ENCODE data around the gene PLCB4. TPM values are rescaled to one million over a fixed set of nuclear protein-coding genes. Genes with fewer than 3 reads are reported as not detected.

The PLCB4 gene
- total RNA-seq, 4 donors from 2014 or later: 2.3 to 3.9 (median 3.3) TPM

GRCh38 chr20:9228774-9229450, 160.0 kb downstream of the PLCB4 start:
- DNase-seq: no peak
- Histone ChIP-seq H3K9me3 (no peaks in the 10 kb centered on the region), H3K27me3 (no peaks in the 10 kb centered on the region), H3K36me3 (no peaks in the 10 kb centered on the region), H3K4me3 (no peak overlapping the region), H3K4me1 (peaks cover 13 to 22% of the 10 kb centered on the region in 2 donors), H3K27ac (no peak overlapping the region)
- in situ Hi-C loops (cut with MboI; ENCODE audit: low sequenced_read_pairs in 4 of 4) (no loop called here), intact Hi-C loops (cut with DNase I; ENCODE audit: low total_unique reads) (loop anchor here (10.0 kb wide), 1 partner anchor 116 kb away; no protein-coding TSS in a partner anchor)
- TF ChIP-seq POLR2A (IDR thresholded peaks at IDR 0.05) (no peak), CTCF (IDR thresholded peaks at IDR 0.05 in 4 of 5, conservative IDR thresholded peaks at IDR 0.05 in 1 of 5) (no peak)
- no peak for ATAC-seq

DNA sequence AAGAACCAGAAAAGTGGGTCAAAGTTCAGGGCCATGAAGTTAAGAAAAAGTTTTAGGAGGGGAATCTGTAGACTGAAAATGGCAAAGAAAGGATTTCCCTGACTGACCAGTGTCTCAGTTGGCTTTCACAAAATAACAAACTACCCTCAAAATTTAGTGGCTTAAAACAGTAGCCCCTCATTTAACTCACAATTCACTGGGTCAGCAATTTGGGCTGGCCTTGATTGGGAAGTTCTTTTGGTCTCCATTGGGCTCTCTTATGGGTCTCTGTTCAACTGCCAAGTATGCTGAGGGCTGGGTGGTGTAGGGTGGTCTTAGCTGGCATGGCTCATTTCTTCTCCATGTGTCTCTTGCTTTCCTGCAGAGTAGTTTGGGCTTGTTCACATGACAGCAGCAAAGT, 161.5 kb downstream of the PLCB4 start:
- H3K9me3 ChIP-seq: no peaks in the 10 kb centered on the region
- in situ Hi-C loops (cut with MboI; ENCODE audit: low sequenced_read_pairs in 4 of 4): no loop called here
- DNase-seq (no peak), ATAC-seq (no peak)
- no peak overlapping the region for H3K27ac ChIP-seq
- no peaks in the 10 kb centered on the region for H3K36me3 ChIP-seq
- no peak overlapping the region for H3K4me3 ChIP-seq
- H3K27me3 ChIP-seq: no peaks in the 10 kb centered on the region
- peaks cover 10 to 19% of the 10 kb centered on the region in 2 donors for H3K4me1 ChIP-seq
- TF ChIP-seq CTCF (IDR thresholded peaks at IDR 0.05 in 4 of 5, conservative IDR thresholded peaks at IDR 0.05 in 1 of 5) (no peak), POLR2A (IDR thresholded peaks at IDR 0.05) (no peak)
- intact Hi-C loops (cut with DNase I; ENCODE audit: low total_unique reads): no loop called here

DNA sequence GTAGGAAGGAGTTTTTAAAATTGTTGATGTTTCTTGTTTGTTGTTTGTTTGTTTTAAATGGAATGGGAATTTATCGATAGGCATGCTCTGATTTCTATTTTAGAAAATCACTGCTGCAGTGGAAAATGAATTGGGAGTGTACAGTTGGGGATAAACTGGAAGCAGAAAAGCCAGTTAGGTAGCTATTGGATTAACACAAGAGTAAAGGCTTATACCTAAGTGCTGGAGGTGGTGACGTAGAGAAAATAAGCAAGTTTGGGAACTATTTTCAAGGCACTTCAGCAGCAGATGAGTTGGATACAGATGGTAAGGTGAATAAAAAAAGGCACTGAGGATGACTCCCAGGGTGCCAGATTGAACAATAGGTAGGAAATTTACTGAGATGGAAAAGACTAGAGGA, 164.9 kb downstream of the PLCB4 start:
- in situ Hi-C loops (cut with MboI; ENCODE audit: low sequenced_read_pairs in 4 of 4): no loop called here
- H3K9me3 ChIP-seq: no peaks in the 10 kb centered on the region
- H3K27ac ChIP-seq: no peak overlapping the region
- no peaks in the 10 kb centered on the region for H3K36me3 ChIP-seq
- no peak for TF ChIP-seq CTCF (IDR thresholded peaks at IDR 0.05 in 4 of 5, conservative IDR thresholded peaks at IDR 0.05 in 1 of 5)
- no peak for TF ChIP-seq POLR2A (IDR thresholded peaks at IDR 0.05)
- ATAC-seq: no peak
- intact Hi-C loops (cut with DNase I; ENCODE audit: low total_unique reads): no loop called here
- no peaks in the 10 kb centered on the region for H3K27me3 ChIP-seq
- peaks cover 0 to 2% of the 10 kb centered on the region in 2 donors for H3K4me1 ChIP-seq
- DNase-seq: no peak
- H3K4me3 ChIP-seq: no peak overlapping the region

GRCh38 chr20:9235518-9235917, 166.6 kb downstream of the PLCB4 start:
- TF ChIP-seq CTCF (IDR thresholded peaks at IDR 0.05 in 4 of 5, conservative IDR thresholded peaks at IDR 0.05 in 1 of 5) (no peak), POLR2A (IDR thresholded peaks at IDR 0.05) (no peak)
- in situ Hi-C loops (cut with MboI; ENCODE audit: low sequenced_read_pairs in 4 of 4): no loop called here
- intact Hi-C loops (cut with DNase I; ENCODE audit: low total_unique reads): no loop called here
- H3K4me3 ChIP-seq: no peak overlapping the region
- no peaks in the 10 kb centered on the region for H3K4me1 ChIP-seq
- no peaks in the 10 kb centered on the region for H3K27me3 ChIP-seq
- H3K9me3 ChIP-seq: no peaks in the 10 kb centered on the region
- DNase-seq (no peak), ATAC-seq (no peak)
- no peak overlapping the region for H3K27ac ChIP-seq
- no peaks in the 10 kb centered on the region for H3K36me3 ChIP-seq

- no peak overlapping the region for H3K27ac ChIP-seq
- H3K4me3 ChIP-seq: no peak overlapping the region
- in situ Hi-C loops (cut with MboI; ENCODE audit: low sequenced_read_pairs in 4 of 4) (no loop called here), intact Hi-C loops (cut with DNase I; ENCODE audit: low total_unique reads) (no loop called here)
- H3K9me3 ChIP-seq: no peaks in the 10 kb centered on the region
- H3K4me1 ChIP-seq: no peaks in the 10 kb centered on the region
- DNase-seq (no peak), ATAC-seq (no peak)
- H3K36me3 ChIP-seq: no peaks in the 10 kb centered on the region
- H3K27me3 ChIP-seq: no peaks in the 10 kb centered on the region
- no peak for TF ChIP-seq POLR2A (IDR thresholded peaks at IDR 0.05)
- TF ChIP-seq CTCF (IDR thresholded peaks at IDR 0.05 in 4 of 5, conservative IDR thresholded peaks at IDR 0.05 in 1 of 5): no peak
These were observed 167.6 kb downstream of the PLCB4 start for GRCh38 chr20:9236458-9236857.

Data from gastrocnemius medialis (tissue), 4 donors.